ENCODE data around the gene MGAT4C. TPM values are rescaled to one million over a fixed set of nuclear protein-coding genes. Genes with fewer than 3 reads are reported as not detected.
"Not testable (repeated sequence)": the region's sequence is repeated elsewhere in the genome, so short reads cannot be mapped to it uniquely, and the experiment has no call there.

MGAT4C gene
- total RNA-seq, 2 donors from 2014 or later = 0.11 to 1.8 TPM

GRCh38 chr12:86097161-86097560, 159.0 kb downstream of the MGAT4C start:
- Histone ChIP-seq H3K9me3 (ENCODE audit: control insufficient read depth, low read length) (no peaks in the 10 kb centered on the region), H3K4me1 (ENCODE audit: control insufficient read depth, insufficient read depth, low read length) (no peaks in the 10 kb centered on the region), H3K9ac (ENCODE audit: extremely low read depth, low read length, poor library complexity, severe bottlenecking) (no peak overlapping the region), H3K27ac (ENCODE audit: low read depth, low read length) (no peak overlapping the region), H3K36me3 (ENCODE audit: control insufficient read depth, insufficient read depth, low read length) (no peaks in the 10 kb centered on the region), H3K4me3 (ENCODE audit: low read length) (no peak overlapping the region), H3K27me3 (ENCODE audit: control insufficient read depth, insufficient read depth, low read length, poor library complexity, severe bottlenecking) (no peaks in the 10 kb centered on the region)
- H3K27me3 Mint-ChIP-seq (ENCODE audit: insufficient read depth) = no peaks in the 10 kb centered on the region
- TF ChIP-seq CTCF (conservative IDR thresholded peaks at IDR 0.05) = no peak
- DNase-seq = no peak
- H3K4me3 Mint-ChIP-seq = no peak overlapping the region
- H3K36me3 Mint-ChIP-seq (ENCODE audit: low read depth) = no peaks in the 10 kb centered on the region
- no peaks in the 10 kb centered on the region for H3K9me3 Mint-ChIP-seq
- H3K27ac Mint-ChIP-seq = no peak overlapping the region
- H3K4me1 Mint-ChIP-seq = no peaks in the 10 kb centered on the region

GRCh38 chr12:86091681-86092080, 164.5 kb downstream of the MGAT4C start:
- DNase-seq = no peak
- H3K4me1 Mint-ChIP-seq = no peaks in the 10 kb centered on the region
- 40 to 72% methylated on average over 2 to 3 of the region's 3 CpGs for WGBS, 2 experiments (ENCODE audit: insufficient coverage in 1 of 2, insufficient read length in 1 of 2)
- H3K4me1 ChIP-seq (ENCODE audit: control insufficient read depth, insufficient read depth, low read length) = no peaks in the 10 kb centered on the region
- H3K27me3 Mint-ChIP-seq (ENCODE audit: insufficient read depth) = no peaks in the 10 kb centered on the region
- no peak overlapping the region for H3K4me3 Mint-ChIP-seq
- H3K27me3 ChIP-seq (ENCODE audit: control insufficient read depth, insufficient read depth, low read length, poor library complexity, severe bottlenecking) = no peaks in the 10 kb centered on the region
- no peak for TF ChIP-seq CTCF (conservative IDR thresholded peaks at IDR 0.05)
- no peaks in the 10 kb centered on the region for H3K9me3 Mint-ChIP-seq
- no peak overlapping the region for H3K9ac ChIP-seq (ENCODE audit: extremely low read depth, low read length, poor library complexity, severe bottlenecking)
- H3K36me3 ChIP-seq (ENCODE audit: control insufficient read depth, insufficient read depth, low read length) = no peaks in the 10 kb centered on the region
- no peak overlapping the region for H3K27ac Mint-ChIP-seq
- H3K27ac ChIP-seq (ENCODE audit: low read depth, low read length) = no peak overlapping the region
- H3K36me3 Mint-ChIP-seq (ENCODE audit: low read depth) = no peaks in the 10 kb centered on the region
- H3K9me3 ChIP-seq (ENCODE audit: control insufficient read depth, low read length) = no peaks in the 10 kb centered on the region
- H3K4me3 ChIP-seq (ENCODE audit: low read length) = no peak overlapping the region

GRCh38 chr12:86081843-86082242, 174.3 kb downstream of the MGAT4C start:
- Histone ChIP-seq H3K9me3 (ENCODE audit: control insufficient read depth, low read length) (no peaks in the 10 kb centered on the region), H3K27ac (ENCODE audit: low read depth, low read length) (no peak overlapping the region), H3K4me3 (ENCODE audit: low read length) (no peak overlapping the region), H3K27me3 (ENCODE audit: control insufficient read depth, insufficient read depth, low read length, poor library complexity, severe bottlenecking) (no peaks in the 10 kb centered on the region), H3K36me3 (ENCODE audit: control insufficient read depth, insufficient read depth, low read length) (no peaks in the 10 kb centered on the region), H3K9ac (ENCODE audit: extremely low read depth, low read length, poor library complexity, severe bottlenecking) (no peak overlapping the region), H3K4me1 (ENCODE audit: control insufficient read depth, insufficient read depth, low read length) (no peaks in the 10 kb centered on the region)
- DNase-seq = no peak
- H3K4me3 Mint-ChIP-seq = no peak overlapping the region
- H3K9me3 Mint-ChIP-seq = no peaks in the 10 kb centered on the region
- no peaks in the 10 kb centered on the region for H3K4me1 Mint-ChIP-seq
- TF ChIP-seq CTCF (conservative IDR thresholded peaks at IDR 0.05) = no peak
- no peaks in the 10 kb centered on the region for H3K27me3 Mint-ChIP-seq (ENCODE audit: insufficient read depth)
- no peak overlapping the region for H3K27ac Mint-ChIP-seq
- no peaks in the 10 kb centered on the region for H3K36me3 Mint-ChIP-seq (ENCODE audit: low read depth)

- not testable (repeated sequence) for H3K4me1 ChIP-seq (ENCODE audit: control insufficient read depth, insufficient read depth, low read length); H3K9ac ChIP-seq (ENCODE audit: extremely low read depth, low read length, poor library complexity, severe bottlenecking); H3K27me3 Mint-ChIP-seq (ENCODE audit: insufficient read depth); H3K36me3 Mint-ChIP-seq (ENCODE audit: low read depth); H3K4me1 Mint-ChIP-seq; H3K36me3 ChIP-seq (ENCODE audit: control insufficient read depth, insufficient read depth, low read length); H3K4me3 Mint-ChIP-seq; H3K27ac Mint-ChIP-seq; H3K27me3 ChIP-seq (ENCODE audit: control insufficient read depth, insufficient read depth, low read length, poor library complexity, severe bottlenecking); H3K27ac ChIP-seq (ENCODE audit: low read depth, low read length); DNase-seq; H3K9me3 ChIP-seq (ENCODE audit: control insufficient read depth, low read length); H3K4me3 ChIP-seq (ENCODE audit: low read length)
- peaks cover 11% of the 10 kb centered on the region for H3K9me3 Mint-ChIP-seq
- 87 to 92% methylated on average over 3 to 4 of the region's 4 CpGs for WGBS, 2 experiments (ENCODE audit: insufficient coverage in 1 of 2, insufficient read length in 1 of 2)
These were observed 197.1 kb downstream of the MGAT4C start for GRCh38 chr12:86059052-86059451.
